HUES48 (cell line): ENCODE results near the gene WIPF1.

Source experiments
- H3K27ac ChIP-seq: one replicate; pipeline ENCODE4 v1.7.0; 2013; ENCODE audit warnings: low read depth, low read length, inconsistent platforms
- H3K27me3 ChIP-seq: 2 replicates; pipeline ENCODE4 v1.6.1; 2013; ENCODE audit warnings: mild to moderate bottlenecking, low read length; ENCODE audit not compliant: control insufficient read depth, insufficient read depth
- H3K36me3 ChIP-seq: 2 replicates; pipeline ENCODE4 v1.6.1; 2013; ENCODE audit warnings: low read length; ENCODE audit not compliant: control insufficient read depth, insufficient read depth
- H3K4me1 ChIP-seq: 2 replicates; pipeline ENCODE4 v1.6.1; 2013; ENCODE audit warnings: mild to moderate bottlenecking, low read length; ENCODE audit not compliant: control insufficient read depth, insufficient read depth
- H3K4me3 ChIP-seq: 2 replicates; pipeline ENCODE4 v1.5.1; 2013; ENCODE audit warnings: mild to moderate bottlenecking, low read depth, low read length
- H3K9ac ChIP-seq: 2 replicates; pipeline ENCODE4 v1.6.1; 2013; ENCODE audit warnings: mild to moderate bottlenecking, low read depth, low read length, moderate library complexity
- H3K9me3 ChIP-seq: 2 replicates; pipeline ENCODE4 v1.6.1; 2013; ENCODE audit warnings: low read length; ENCODE audit not compliant: control insufficient read depth, insufficient read depth

WIPF1 gene

DNA sequence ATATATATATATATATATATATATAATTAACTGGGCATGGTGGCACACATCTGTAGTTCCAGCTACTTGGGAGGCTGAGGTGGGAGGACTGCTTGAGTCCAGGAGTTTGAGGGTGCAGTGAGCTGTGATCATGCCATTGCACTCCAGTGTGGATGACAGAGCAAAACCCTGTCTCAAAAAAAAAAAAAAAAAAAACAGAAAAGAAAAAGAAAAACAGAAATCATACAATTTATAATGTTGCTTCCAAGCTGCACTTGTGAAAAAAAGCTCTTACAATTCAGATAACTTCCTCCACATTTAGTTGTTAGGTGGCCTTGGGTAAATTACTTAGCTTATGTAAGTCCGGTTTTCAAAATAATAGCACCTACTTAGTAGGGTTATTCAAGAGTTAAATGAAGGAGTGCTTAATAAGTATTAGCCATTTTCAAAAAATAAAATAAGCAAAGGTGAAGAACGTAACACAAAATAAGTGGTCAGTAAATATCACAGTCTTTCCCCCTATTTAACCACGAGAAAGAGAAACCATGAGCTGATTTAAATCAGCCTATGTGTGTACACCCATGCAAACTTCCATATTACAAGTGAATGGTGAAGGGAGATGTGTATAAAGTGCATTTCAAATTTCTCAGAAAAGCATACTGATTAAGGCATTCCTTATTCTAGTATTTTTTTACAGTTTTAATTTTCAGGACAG is 2.3 kb downstream of the WIPF1 start:
- H3K9ac ChIP-seq = no peak overlapping the region

DNA sequence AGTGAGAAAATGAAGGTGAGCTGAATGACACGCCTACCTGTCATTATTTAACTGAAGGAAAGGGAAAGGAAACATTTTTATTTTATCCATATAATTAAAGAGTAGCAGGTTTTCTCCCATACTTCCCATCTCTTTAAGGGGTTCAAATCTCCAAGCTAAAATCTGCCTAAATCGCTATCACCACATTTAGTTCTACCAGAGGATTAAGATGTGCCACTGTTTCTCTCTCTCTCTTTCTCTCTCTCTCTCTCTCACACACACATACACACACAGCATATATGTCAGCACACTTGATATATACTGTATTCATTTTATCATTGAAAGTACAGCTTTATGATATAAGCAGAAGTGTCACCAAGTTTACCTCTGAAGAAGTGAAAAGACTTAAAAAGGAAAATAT is 3.1 kb downstream of the WIPF1 start:
- no peak overlapping the region for H3K4me3 ChIP-seq
- H3K9me3 ChIP-seq = no peaks in the 10 kb centered on the region
- H3K4me1 ChIP-seq = peaks cover 15% of the 10 kb centered on the region
- H3K9ac ChIP-seq = no peak overlapping the region
- H3K27ac ChIP-seq = no peak overlapping the region
- no peaks in the 10 kb centered on the region for H3K36me3 ChIP-seq
- no peaks in the 10 kb centered on the region for H3K27me3 ChIP-seq

More for the DNA sequence above, 2.3 kb downstream of the WIPF1 start:
- no peak overlapping the region for H3K4me3 ChIP-seq
- H3K9me3 ChIP-seq = no peaks in the 10 kb centered on the region
- H3K27me3 ChIP-seq = no peaks in the 10 kb centered on the region
- H3K4me1 ChIP-seq = peaks cover 15% of the 10 kb centered on the region
- no peak overlapping the region for H3K27ac ChIP-seq
- H3K36me3 ChIP-seq = no peaks in the 10 kb centered on the region

DNA sequence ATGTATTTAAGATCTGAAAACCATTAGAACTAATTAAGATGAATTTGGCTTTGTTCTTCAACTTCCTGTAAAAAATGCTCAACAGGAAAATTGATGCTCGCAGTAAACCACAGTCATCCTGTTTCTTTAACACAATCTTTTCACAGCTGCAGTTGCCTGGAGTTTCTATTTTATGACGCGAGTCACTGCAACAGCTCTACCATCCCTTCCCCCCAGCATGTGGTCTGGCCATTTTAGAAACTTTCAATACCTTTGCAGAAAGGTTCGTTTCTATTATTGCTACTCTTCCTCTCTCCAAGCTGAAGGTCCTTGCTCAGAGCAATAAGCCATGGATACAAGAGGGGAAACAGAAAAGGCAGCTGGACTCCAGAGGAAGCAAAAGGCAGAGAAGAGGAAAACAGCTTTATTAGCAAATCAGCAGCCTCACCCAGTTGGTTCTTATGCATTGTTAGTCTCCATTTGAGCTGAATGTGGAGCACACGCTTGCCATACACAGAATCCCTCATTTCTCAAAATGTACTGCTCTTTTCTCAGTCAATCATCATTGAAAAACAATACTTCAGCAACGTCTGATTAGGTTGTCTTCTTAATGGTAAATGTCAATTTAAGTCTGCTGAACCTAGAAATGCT is 3.9 kb downstream of the WIPF1 start:
- no peak overlapping the region for H3K4me3 ChIP-seq
- H3K9ac ChIP-seq = no peak overlapping the region; the same call in 1 of the 2 replicates
- H3K27me3 ChIP-seq = no peaks in the 10 kb centered on the region
- H3K4me1 ChIP-seq = peaks cover 15% of the 10 kb centered on the region
- H3K36me3 ChIP-seq = no peaks in the 10 kb centered on the region
- H3K27ac ChIP-seq = peak overlapping the region; percentile 29
- no peaks in the 10 kb centered on the region for H3K9me3 ChIP-seq

DNA sequence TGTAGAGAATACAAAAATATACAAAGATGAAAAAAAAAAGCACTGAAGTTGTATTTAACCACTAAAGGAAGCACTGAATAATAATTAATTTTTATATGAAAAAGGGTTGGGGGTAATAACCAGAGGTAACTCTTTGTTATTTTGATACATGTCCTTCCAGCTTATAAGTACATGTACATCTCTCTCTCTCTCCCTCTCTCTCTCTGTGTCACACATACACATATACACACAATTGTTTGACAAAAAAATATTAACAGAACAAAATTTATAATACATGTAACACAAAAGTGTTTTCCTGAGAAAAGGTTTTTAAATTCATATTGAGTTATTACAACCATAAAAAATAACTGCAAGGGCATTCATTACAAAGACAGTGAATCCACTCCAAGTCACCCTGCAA is 4.6 kb downstream of the WIPF1 start:
- Histone ChIP-seq H3K9me3 (no peaks in the 10 kb centered on the region), H3K9ac (no peak overlapping the region), H3K27ac (no peak overlapping the region), H3K4me1 (peaks cover 15% of the 10 kb centered on the region), H3K36me3 (no peaks in the 10 kb centered on the region), H3K4me3 (no peak overlapping the region), H3K27me3 (no peaks in the 10 kb centered on the region)

DNA sequence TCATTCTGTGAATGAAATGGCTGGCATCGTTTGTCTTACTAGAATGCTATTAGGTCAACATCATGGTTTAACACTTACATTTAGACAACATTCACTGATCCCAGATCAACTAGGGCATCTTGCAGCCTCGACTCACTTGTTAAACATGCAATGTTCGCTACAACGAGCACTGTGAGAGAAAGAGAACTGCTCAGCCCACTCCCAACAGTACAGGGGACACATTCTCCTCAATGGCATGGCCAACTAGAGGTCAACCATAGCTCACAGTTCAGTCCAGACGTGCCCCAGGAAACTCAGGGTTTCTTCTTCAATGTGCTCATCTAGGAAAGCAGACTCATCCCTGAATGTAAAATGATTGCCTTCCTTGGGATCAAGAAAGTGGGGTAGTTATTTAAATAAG is 5.9 kb downstream of the WIPF1 start:
- Histone ChIP-seq H3K27ac (no peak overlapping the region), H3K36me3 (no peaks in the 10 kb centered on the region), H3K4me1 (peaks cover 15% of the 10 kb centered on the region), H3K9me3 (no peaks in the 10 kb centered on the region), H3K9ac (no peak overlapping the region), H3K27me3 (no peaks in the 10 kb centered on the region), H3K4me3 (no peak overlapping the region)

DNA sequence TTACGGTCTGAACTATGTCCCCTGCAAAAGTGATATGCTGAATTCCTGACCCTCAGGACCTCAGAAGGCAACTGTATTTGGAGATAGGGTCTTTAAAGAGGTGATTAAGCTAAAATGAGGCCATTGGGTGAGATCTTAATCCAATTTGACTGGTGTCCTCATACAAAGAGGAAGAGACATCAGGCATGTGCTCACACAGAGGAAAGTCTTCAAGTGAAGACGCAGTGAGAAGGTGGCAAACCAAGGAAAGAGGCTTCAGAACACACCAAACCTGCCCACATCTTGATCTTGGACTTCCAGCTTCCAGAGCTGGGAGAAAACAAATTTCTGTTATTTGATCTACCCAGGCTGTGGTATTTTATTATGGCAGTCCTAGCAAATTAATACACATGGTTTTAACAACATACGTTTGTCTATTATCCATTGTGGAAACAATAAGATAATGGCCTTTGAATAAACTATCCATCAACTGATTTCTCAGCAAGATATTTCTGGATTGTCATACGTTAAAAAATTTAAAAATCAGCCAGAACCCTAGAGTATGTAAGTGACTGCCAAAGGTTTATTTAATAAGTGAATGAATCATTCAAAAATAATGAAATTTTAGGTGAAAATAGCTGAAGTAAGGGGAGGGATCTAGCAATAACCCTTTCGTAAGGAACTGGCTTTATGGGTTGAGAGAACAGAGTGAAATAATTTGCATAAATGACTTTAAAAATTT is 6.5 kb downstream of the WIPF1 start:
- H3K9me3 ChIP-seq = no peaks in the 10 kb centered on the region
- H3K4me3 ChIP-seq = no peak overlapping the region
- no peaks in the 10 kb centered on the region for H3K27me3 ChIP-seq
- no peak overlapping the region for H3K9ac ChIP-seq
- peaks cover 21% of the 10 kb centered on the region for H3K4me1 ChIP-seq
- no peak overlapping the region for H3K27ac ChIP-seq
- H3K36me3 ChIP-seq = no peaks in the 10 kb centered on the region

DNA sequence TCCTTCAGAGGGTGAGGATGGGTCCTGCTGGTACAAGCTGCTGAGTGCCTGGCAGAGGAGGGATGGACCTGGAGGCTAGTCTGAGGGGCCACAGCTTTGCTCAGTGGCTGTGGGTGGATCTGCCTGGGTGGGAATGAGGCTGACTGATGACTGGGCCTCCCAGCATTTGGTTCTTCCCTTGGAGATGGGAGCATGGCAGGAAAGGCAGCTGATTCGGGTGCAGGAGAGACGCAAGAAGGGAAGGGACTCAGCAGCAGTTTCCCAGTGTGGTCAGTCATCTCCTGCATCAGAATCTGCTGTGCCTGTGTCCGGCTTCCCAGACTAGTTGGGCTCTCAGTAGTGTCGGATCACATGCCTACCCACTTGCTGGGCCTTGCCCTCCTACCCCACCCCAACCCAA is 7.3 kb downstream of the WIPF1 start:
- Histone ChIP-seq H3K27ac (no peak overlapping the region), H3K4me1 (peaks cover 27% of the 10 kb centered on the region), H3K9me3 (no peaks in the 10 kb centered on the region), H3K36me3 (no peaks in the 10 kb centered on the region), H3K4me3 (no peak overlapping the region), H3K27me3 (no peaks in the 10 kb centered on the region), H3K9ac (no peak overlapping the region)

DNA sequence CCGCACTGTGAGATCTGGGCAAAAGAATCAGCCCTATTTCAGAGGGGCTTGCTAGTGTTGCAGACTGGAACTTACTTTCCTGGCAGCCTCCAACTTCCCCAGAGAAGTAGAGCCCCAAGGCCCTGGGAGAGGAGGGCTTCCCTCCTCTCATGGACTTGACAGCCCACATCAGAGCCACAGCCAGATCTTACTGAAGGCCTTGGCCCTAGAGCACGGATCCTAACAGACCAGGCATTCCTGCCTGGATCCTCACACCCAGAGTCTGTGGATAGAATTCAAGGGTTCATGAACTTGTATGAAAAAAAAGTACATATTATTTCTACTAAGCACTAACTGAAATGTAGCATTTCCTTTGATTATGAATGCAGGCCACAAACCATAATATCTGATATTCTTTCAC is 8.3 kb downstream of the WIPF1 start:
- H3K36me3 ChIP-seq = no peaks in the 10 kb centered on the region
- no peak overlapping the region for H3K4me3 ChIP-seq
- H3K4me1 ChIP-seq = peaks cover 31% of the 10 kb centered on the region
- H3K9ac ChIP-seq = no peak overlapping the region
- no peaks in the 10 kb centered on the region for H3K27me3 ChIP-seq
- H3K27ac ChIP-seq = no peak overlapping the region
- no peaks in the 10 kb centered on the region for H3K9me3 ChIP-seq

DNA sequence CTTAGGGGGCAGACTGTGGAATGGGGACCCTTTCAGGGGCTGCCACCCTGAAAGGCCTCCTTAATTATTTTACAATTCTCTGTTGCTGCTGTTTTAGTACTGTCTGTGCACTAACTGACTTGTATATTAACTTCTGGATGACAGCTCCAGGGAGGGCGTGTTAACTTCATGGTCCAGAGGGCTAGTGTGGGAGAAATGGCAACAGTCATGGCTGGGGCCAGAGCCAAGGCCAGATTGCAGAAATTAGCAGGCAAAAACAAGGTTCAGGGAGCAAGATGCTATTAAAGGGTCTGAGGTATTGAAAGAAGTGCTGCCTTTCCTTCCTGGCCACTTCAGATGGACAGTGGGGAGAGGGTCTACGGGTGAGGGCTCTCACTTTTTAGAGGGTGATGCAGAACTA is 9.1 kb downstream of the WIPF1 start:
- Histone ChIP-seq H3K27ac (no peak overlapping the region), H3K9ac (no peak overlapping the region), H3K4me3 (no peak overlapping the region), H3K9me3 (no peaks in the 10 kb centered on the region), H3K27me3 (no peaks in the 10 kb centered on the region), H3K36me3 (no peaks in the 10 kb centered on the region), H3K4me1 (peaks cover 22% of the 10 kb centered on the region)

DNA sequence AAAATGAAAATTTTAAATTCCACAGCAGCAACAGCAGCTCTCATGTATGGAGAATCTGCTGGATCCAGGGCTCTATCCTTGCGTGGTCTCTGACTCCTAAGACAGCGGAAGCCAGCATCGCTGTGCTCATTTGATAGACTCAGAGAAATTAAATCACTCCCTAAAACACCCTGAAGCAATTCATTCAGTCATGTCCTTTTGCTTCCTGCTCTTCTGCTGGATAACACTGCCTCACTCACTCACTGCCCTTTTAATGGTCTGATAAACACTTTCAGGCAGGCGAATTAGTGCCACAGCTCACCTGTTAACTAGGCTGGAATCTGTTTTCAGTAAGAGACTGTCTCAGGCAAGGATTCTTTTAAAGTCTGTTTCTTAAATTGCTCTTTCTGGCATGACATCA is 10.0 kb downstream of the WIPF1 start:
- Histone ChIP-seq H3K4me1 (peaks cover 17% of the 10 kb centered on the region), H3K9me3 (no peaks in the 10 kb centered on the region), H3K9ac (no peak overlapping the region), H3K27me3 (no peaks in the 10 kb centered on the region), H3K4me3 (no peak overlapping the region), H3K27ac (no peak overlapping the region), H3K36me3 (no peaks in the 10 kb centered on the region)
